GM18858 (cell line): ENCODE measurements around the gene IQGAP2.
A peak's percentile ranks its signal among the peaks of the same experiment; 100 is the strongest.
"Not testable (repeated sequence)": the region's sequence is repeated elsewhere in the genome, so short reads cannot be mapped to it uniquely, and the experiment has no call there.

Experiments used
- ATAC-seq: cut with Tn5 transposase; IDR thresholded peaks from one replicate; pipeline ENCODE4 v1.9.1; 2021; ENCODE audit not compliant: unreplicated experiment

IQGAP2 gene

DNA sequence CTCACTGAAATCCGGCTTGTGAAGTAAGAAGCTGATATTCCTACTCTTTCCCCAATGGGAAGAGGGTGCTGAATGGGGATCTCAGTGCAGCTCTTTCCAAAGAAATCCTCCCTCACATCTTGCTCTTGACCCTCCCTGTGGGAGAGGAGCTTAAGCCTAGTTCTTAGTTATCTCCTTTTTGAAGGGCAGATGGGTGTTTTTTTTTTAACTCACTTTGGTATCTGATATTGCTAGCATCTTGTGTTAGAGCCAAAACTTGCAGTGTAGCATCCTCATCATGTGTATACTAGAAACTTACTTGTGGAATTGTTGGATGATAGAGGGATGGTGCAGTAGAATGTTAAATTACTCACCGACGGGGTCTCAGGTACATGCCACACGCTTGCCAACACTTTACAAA lies 129.9 kb downstream of the IQGAP2 start:
- no peak for ATAC-seq

DNA sequence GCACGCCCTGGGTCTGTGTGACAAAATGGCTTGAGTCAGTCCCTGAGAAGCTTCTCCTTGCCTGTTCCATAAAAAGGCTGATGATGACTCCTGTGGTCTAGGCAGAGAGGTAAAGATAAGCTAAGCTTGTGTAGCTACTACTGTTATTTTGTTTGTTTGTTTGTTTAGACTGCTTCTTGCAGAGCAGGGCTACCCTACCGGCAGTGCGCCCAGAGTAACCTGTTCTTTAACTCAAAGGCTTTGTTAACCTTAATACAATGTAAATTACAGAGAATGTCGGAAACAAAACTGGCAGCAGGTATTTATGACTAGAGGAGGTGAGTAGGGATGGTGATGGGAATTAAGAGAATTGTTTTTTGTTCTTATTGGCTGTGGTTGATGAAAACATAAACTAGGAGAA lies 132.5 kb downstream of the IQGAP2 start:
- no peak for ATAC-seq

DNA sequence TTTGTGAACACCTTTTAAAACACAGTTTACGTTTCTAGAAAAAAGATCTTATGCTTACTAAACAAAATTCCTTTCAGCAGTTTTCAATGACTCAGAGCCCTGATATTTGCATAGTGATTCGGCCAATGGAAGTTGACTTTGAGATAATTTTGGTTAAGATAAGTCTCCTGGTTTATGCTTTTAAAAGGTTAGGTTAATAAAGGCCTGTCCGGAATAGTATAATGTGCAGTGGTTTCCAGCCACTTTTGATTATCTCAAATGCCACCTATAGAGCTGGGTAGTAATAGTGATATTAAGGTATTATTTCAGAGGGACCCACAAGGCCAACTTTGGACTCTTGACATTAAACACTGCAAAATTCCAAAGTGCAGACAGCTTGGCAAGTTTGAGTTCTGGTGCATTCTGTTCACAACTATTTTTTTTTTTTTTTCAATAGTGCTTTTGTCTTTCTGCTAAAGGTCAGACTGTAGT lies 134.0 kb downstream of the IQGAP2 start:
- no peak for ATAC-seq

DNA sequence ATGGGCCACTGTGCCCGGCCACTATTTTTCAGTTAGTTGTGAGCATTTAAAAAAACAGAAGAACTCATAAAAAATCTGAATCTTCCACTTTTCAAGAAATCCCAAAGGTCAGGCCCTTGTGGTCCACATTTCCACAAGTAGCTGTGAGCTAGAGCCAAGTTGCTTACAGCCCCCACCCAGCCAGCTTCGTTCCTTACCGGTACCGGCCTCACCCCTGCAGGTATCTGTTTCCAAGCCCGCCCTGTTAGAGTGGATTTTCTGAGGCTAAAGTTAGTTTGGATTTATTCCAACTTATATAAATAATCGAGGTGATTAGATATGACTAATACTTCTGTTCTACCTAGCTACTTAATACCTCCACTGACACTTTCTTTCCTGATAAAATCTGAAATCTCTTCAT lies 139.2 kb downstream of the IQGAP2 start:
- no peak for ATAC-seq

DNA sequence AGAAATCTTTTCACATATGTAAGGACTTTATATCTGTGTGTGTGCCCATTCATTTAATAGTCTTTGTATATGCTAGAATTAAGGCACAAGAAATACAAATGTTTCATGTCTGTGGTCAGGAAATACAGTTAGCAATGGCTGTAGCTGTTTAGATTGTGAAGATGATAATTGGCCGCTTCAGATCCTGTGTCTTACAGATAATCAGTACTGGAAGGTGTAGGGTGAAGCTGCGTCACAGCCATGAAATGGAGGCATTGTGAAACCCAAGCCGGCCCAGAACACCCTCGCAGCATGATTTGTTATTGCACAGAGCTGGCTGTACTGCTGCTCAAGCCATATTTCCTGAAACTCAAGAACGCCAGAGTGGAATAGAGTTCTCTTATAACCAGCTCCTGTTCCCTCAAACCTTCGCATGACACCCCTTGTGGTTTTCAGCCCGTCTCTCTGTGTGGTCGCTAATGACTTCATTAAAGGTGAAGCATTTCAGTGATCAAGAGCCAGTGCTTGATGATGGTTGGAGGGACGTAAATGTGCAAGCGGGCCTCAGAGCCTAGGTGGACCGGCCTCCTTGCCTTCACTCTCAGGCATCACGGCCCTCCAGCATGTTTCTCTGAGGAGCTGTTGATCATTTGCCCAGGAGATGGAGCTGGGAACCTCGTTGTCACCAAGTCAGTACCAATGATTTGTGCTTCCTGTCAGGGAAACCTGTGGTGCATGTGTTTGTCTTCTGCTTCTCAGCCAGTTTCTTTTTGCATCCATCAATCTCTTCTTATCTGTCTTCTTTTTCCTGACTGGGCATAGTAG lies 140.0 kb downstream of the IQGAP2 start:
- ATAC-seq, result no peak

DNA sequence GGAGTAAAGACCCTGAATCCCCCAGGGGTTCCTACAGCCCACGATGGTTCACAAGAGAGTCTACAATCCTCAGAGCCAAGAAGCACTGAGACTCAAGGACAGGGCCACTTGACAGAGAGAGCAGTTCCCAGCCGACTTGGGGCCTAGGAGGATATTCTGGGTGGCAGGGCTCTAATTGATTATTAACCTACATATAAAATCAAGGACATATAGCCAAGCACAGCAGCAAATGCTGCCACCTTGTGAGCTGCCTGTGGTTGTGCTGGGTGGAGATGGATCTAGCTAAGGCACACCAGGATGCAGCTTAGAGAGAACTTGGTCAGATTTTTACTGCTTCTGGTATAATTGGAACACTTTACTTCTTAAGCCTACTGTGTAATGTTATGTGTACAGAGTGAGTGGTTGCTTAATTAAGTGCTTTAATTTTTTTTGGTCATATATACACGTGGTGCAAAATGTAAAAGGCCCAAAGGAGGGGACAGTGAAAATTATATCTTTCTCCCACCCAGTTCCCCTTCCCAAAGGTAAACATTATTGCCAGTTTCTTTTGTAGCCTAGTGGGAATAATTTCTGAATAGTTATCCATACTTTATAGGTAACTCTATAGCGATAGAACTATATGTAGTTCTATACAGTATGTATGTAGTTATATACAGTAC lies 141.3 kb downstream of the IQGAP2 start:
- ATAC-seq, result no peak

DNA sequence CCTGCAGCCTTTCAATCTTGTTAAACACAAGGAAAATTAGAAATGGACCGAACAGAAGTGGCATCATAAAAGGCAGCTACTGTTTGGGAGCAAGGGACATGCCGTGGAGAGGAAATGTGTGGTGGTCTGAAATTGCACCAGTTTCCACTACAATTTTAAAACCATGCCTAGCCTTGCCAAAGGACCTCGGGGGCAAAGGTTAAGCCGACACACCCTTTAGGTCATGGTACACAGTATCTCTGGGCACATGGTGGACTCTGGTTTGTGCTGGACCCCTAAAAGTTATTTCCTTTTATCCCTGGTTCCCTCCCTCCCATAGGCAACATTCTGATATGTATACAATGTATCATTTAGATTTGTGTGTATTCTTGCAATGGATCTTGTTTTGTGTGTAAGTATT lies 142.1 kb downstream of the IQGAP2 start:
- no peak for ATAC-seq

DNA sequence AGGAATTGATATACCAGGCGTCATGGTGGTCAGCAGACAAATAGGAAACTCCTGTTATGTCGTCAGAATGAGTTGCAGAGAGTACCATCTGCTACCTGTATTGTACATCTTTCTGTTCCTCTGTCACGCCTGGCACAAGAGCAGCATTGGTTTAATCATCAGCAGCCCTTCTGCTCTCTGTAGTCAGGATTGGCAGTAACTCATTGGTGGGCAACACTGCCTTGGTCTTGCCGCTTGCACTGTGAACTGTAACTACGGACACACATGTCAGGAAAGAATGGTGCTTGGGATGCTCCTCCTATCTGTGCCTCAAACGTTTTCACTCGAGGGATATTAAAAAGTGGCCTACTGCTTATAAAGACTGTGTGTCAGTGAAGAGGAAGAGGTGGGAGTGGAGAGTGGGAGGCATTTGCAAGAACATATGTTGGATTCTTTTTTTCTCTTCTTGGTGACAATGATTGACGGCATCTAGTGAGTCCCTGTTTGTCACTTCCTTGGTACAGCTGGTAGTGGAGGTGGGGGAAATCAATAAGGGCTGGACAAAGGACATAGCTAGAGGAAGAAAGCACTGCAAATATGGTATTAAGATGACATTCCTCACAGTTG lies 143.5 kb downstream of the IQGAP2 start:
- ATAC-seq, result no peak

DNA sequence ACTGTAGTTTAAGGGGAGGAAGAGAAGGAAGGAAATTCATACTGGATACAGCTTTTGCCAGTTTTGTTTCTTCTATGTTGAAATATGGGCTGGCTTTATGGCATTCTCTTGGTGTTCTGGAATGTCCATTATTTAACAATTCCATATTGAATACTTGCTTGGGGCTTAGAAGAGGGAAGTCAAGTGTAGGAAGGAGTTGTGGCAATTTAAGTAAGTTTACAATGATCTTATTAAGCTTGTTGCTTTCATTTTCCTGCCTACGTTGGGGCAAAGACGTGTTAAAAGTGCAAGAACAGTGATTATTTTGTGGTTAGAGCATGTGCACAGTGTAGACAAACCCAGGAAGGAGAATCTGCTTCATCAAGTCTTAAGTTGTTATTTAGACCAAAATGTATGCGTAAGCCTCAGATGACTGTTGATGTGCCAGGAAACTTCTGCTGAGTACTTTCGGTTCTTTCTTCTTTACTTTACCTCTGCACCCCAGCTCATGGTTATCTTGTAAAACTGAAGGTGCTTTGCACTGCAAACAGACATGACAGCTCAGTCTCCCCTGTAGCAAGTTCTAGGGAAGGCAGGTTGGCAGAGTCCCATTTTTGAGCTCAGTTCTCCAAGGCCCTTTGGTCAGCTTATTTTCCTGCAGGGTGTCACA lies 144.3 kb downstream of the IQGAP2 start:
- peak; percentile 58 for ATAC-seq

DNA sequence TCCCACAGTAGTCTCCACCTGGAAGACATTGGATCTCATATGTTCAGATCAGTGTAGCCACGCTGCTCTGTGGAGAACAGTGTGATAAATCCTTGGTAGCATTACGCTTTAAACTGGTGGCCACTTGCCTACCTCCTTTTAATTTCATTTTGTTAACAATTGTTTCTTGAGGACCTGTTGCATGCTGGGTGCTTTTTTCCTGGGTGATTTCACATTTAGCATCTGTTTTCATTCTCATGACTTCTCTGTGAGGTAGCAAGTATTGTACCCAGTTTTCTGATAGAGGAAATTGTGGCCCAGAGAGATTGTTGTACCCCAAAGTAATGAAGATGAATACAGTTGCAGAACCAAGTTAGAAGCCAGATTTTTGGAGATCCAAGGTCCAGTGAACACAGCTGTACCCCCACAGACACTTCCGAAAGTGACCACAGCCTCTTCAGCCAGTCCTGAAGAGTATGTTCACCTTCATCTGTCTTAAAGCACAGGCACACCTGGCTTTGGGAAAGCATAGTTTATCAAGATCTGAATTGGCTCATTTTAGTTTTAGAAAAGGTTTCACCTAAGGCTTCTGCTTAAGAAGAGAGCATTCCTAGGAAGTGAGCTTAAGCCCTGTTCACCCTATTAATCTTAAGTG lies 144.9 kb downstream of the IQGAP2 start:
- peak; percentile 29 for ATAC-seq

DNA sequence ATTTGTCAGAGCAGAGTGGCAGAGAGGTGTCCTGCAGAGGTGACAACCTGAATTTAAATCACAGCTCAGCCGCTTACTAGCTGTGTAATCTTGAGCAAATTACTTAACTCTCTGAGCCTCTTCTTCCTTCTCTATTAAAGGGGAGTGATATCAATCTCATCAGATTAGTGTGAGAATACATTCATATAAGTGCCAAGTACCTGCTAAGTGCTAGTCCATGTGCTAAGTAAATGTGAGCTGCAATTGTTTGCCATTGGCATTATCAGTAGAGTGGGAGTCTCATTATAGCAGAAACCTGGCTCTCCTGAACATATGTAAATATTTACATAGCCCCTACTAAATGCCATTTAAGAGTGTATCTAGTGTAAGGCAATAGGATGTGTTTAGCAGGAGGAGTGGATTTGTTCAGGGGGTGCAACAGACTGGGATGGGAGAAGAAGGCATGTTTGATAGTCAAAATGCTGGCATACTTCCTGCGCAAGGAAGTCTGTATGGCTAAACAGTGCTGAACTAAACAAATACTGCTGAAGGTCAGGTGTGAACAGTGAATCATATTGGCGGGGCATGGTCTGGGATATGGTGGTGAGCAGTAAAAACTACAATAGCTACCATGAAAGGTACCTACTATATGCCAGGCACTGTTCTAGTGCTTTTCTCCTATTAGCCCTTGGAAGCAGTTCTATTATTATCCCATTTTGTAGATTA lies 145.6 kb downstream of the IQGAP2 start:
- no peak for ATAC-seq

DNA sequence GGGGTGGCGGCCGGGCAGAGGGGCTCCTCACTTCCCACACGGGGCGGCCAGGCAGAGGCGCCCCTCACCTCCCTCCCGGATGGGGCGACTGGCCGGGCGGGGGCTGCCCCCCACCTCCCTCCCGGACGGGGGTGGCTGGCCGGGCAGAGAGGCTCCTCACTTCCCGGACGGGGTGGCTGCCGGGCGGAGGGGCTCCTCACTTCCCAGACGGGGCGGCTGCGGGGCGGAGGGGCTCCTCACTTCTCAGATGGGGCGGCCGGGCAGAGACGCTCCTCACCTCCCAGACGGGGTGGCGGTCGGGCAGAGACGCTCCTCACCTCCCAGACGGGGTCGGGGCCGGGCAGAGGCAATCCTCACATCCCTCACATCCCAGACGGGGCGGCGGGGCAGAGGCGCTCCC lies 147.8 kb downstream of the IQGAP2 start:
- ATAC-seq, result not testable (repeated sequence)

DNA sequence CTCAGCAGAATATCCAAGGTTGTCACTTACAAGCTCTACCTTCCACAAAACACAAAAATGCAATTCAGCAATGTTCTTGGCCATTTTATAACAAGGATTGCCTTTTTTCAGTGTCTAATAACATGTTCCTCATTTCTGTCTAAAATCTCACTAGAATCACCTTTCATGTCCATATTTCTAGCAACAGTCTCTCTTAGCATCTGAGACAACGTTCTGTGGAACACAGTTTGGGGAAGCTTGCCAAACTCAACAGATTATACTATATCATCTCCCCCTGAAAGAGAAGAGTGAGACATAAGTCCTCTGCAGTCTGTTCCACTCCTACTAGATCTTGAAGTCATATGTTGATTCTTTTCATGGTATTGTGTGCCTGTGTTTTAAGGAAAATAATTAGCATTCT lies 149.5 kb downstream of the IQGAP2 start:
- no peak for ATAC-seq

DNA sequence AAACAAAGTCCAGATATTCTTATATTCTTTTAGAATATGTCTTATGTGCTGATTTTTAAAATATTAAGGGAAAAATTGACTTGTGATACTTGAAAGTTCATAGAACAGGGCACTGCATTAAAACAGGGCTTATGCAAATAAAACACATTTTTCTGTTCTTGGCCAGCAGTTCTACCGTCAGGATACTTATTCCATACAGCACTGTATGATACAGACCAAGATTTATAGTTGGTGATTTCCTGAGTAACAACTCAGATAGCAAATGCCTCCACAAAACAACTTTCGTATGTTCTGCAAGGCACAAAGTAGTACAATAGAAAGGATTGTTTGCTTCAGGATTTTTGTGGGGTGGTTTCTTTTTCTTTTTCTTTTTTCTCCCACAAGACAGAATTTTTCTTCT lies 150.2 kb downstream of the IQGAP2 start:
- no peak for ATAC-seq

DNA sequence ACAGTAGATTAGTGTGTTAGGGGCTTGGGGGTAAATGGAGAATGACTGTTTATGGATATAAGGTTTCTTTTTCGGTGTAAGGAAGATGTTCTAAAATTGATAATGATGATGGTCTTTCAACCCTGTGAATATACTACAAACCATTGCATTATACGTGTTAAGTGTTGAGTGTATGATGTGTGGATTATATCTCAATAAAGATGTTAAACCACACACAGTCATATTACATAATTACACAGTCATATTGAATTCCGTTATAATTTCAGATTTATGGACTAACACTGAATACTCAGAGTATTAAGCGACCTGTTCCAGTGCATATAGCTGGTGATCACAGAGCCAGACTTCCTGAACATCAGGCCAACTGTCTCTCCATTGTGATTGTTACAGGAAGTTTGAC lies 152.0 kb downstream of the IQGAP2 start:
- no peak for ATAC-seq

DNA sequence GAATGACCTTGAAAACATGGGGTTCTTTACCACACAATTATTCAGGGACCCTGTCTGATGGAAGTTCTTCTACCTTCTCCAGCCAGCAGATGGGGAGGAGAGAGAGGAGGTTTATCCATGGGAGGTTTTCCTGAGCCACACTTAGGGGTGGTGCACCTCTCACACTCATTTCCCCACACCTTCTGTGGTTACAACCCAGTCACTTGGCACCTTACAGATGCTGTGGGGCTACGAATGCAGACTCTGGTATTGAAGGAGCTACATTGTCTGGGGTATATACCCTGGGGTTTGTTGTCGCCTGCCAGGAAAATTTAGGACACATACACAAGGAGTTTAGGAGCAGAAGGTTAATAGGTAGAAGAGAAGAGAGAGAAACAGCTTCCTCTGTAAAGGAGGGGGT lies 152.6 kb downstream of the IQGAP2 start:
- ATAC-seq, result no peak

DNA sequence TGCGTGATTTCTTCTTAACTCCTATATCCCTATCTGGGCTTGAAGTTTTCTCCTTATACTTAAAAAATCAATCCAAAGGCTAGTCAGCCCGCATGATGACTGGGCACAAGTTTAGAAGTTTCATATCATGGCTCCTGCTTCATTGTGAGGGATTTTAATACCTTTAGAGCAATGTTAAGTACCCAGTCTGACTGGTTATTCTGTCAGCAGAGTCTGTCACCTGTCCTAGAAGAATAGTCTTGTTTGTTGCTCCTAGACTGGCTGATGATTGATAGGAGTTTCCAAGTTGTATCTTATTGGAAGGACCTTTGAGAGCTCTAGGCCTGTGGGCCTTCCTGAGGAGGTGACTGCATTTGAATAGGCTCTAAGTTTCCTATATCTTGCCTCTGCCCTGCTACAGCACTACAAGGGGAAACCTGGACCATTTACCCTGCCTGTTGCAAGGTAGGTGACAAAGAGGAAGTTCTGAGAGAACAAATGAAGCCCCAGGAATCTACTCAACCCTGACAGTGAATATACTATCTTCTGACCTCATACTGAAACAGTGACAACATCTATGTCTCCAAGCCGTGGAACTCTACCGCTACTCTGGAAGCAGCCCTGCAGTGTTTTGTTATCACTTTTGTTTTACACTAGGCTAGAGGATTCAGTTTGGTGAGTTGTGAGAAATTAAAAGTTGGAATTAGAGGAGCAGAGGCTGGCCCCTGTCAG lies 153.6 kb downstream of the IQGAP2 start:
- ATAC-seq, result peak; percentile 94

DNA sequence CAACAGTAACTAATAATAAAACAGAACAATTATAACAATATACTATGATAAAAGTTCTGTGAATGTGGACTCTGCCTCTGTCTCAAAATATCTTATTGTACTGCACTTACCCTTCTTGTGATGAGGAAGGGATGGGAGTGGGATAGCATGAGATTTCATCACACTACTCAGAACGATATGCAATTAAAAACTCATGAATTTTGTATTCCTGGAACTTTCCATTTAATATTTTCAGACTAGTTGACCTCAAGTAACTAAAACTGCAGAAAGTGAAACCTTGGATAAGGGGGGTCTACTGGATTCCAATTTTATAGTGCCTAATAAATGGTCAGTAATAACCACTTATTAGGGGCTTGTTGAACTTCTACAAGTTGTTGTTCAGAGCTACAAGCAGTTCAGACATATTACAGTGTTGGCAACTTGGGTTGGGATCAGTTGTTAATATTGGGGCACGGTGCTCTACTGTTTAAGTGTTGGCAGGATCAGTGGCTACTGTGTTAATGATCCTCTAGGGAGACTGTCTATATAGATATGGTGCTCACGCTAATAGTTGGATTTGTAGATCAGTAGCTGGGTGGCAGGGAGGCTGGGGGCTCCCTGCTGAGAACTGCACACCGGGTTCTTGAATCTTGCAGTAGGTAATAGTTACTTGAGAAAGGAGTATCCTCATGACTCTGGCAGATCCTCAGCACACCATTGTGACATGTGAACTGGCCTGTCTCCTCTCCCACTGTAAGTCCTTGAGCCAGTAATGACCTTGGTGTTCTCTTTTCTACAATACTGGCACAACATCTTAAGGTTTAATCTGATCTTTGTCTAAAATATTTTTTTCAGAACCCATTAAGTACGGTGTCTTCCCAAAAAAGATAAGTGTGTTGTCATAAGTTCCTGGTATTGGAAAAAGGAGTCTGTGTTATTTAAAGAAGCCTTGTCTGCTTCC lies 158.1 kb downstream of the IQGAP2 start:
- no peak for ATAC-seq

DNA sequence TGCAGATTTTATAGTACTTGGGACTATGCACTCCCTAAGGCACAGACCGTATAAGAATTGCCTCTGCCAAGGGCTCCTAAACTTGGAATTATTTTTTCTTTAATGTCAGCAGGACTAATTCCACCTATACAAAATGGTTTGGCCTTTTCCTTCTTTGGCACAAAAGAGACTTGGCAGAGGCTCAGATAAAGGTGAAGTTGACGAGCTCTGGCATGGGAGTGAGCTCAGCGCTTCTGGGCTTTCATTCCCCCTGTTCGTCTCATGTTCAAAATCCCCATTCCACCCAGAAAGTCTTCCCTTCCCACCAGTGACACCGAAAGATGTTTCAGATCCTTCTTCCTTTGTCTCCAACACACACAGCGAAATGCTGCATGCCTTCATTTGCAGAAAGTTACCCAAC lies 158.9 kb downstream of the IQGAP2 start:
- no peak for ATAC-seq
